T-helper 1 cell (primary cell): Measurements from ENCODE around the gene BRWD1.
A peak's percentile ranks its signal among the peaks of the same experiment; 100 is the strongest.
"Not testable (repeated sequence)": the region's sequence is repeated elsewhere in the genome, so short reads cannot be mapped to it uniquely, and the experiment has no call there.

Experiments used
- DNase-seq, 5 donors: peaks; one replicate each; pipeline ENCODE4 v3.0.0-alpha.2; 2012 to 2020

BRWD1 gene

DNA sequence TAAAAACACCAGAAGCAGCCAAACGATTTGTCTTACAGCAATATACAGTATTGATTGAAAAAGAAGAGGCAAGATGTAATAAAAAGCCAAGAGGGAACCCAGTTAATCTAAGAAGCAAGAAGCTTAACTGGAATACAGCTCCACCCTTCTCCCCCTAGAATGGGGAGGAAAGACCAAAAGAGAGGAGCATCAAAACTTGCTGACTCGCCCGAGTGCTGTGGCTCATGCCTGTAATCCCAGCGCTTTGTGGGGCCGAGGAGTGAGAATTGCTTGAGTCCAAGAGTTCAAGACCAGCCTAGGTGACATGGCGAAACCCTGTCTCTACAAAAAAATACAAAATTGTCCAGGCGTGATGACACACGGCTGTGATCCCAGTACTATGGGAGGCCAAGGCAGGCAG is 32.2 kb downstream of the BRWD1 start:
- DNase-seq: no peak

DNA sequence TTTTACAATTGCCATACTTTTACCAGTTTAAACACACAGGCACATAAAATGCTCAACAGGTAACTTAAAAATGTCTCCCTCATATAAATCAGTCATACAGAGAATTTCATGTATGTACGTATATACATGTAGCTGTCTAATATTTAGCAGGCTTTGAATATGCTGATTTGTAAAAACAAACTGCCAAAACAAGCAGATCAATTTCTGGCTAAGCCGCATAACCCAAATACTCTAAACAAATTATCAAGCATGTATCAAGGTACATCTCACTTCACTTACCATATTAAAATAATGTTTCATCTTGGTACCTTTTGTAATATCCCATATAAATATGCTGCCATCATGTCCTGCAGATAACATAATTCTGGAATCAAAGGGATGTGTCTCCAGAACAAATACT is 43.8 kb downstream of the BRWD1 start:
- no peak for DNase-seq

GRCh38 chr21:39265603-39266002 is 47.8 kb downstream of the BRWD1 start:
- no peak for DNase-seq

- DNase-seq: peak in 1 of 5 donors; percentile 8
Observed at GRCh38 chr21:39263372-39263771, 50.1 kb downstream of the BRWD1 start.

GRCh38 chr21:39258207-39258606 is 55.2 kb downstream of the BRWD1 start:
- no peak for DNase-seq

DNA sequence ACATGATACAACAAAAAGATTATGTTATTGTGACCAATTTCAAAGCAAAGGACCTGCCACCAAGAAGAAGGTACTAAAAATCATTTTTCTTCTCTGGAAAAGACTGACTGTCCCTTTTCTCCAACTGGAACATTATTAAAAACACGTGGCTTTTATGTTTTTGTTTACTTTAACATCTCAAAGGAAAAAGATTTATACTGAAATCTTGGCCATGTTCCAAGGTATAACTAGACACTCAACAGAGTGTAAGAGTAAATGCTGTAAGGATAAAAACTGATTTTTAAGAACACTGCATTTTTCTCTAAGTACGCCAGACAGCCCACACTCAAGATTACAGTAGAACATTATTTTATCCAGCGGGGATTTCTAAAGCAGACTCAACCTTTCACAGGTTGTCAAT is 62.1 kb downstream of the BRWD1 start:
- DNase-seq: no peak

DNA sequence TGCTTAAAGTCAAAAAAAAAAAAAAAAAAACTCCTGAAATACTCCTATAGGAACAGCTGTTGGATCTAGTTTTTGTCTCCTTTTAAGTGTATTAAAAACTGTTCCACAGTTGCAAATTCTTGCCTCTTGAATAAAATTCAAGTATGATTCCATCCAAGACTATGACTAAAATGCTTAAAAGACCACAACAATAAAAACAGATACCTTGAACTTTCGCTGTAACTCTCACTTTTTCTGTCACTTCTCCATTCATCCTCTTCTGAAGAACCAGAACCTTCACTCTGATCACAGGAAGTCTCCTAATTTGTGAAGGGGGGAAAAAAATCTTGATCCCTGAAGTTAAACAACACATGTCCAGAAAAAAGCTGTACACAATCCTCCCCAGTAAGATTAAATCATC is 75.2 kb downstream of the BRWD1 start:
- DNase-seq: no peak

DNA sequence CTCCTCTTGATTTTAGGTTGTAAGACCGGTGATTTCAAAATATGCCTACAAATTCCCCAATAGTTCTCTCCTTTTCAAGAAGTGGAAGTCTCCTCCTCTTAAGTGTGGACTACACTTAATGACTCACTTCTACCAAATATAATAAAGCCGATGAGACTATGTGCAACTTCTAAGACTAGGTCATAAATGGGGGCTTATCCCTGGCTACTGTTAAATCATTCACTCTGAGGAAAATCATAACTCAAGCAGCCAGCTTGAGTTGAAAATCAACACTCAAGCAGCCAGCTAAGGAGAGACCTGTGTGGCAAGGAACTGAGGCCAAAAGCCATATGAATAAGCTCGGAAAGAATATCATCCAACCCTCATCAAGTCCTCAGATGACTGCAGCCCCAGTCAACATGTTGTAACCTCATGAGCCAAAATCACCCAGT is 80.6 kb downstream of the BRWD1 start:
- no peak for DNase-seq

DNA sequence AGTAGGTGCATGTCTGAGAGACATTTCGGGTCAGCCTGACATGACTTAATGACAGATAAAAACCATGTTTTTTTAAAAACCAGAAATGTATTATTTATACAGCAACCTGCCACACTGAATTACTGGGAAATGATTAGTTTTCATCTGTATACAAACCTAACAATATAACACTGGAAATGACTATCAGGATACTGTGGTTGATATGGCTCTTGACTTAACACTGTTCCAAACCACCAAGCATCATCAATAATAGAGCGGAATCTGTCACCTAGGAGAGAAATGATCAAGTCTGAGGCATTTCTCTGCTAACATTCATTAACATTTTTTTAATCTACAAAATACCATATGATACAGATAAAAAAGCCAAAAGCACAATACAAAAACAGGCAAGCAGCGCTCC is 88.5 kb downstream of the BRWD1 start:
- no peak for DNase-seq

DNA sequence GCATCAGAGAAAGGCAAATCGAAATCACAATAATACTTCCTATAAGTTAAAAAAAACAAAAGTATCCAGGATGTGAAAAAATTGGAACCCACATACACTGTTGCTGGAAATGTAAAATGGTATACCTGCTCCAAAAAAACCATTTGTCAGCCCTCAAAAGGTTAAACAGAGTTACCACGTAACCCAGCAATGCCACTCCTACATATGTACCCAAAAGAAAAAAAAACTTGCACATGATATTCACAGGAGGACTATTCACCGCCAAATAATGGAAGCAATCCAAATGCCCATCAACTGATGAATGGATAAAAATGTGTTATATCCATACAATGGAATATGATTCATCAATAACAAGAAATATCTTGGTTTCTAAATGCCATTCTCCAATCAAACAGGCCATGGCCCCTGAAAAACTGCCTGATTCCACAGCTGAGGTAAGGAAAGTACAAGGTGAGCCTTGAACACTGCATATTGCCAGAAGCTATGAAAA is 91.4 kb downstream of the BRWD1 start:
- DNase-seq: no peak

- no peak for DNase-seq
Observed at GRCh38 chr21:39221282-39221996, 92.0 kb downstream of the BRWD1 start.

DNA sequence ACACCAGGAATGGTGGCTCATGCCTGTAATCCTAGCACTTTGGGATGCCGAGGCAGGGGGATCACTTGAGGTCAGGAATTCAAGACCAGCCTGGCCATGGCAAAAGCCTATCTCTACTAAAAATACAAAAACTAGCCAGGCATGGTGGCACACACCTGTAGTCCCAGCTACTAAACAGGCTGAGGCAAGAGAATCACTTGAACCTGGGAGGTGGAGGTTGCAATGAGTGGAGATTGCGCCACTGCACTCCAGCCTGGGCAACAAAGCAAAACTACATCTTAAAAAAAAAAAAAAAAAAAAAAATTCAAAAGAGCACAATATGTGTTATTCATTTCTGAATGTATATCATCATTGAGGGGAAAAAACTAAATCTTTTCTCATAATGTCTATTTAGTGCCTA is 92.6 kb downstream of the BRWD1 start:
- DNase-seq: not testable (repeated sequence)

DNA sequence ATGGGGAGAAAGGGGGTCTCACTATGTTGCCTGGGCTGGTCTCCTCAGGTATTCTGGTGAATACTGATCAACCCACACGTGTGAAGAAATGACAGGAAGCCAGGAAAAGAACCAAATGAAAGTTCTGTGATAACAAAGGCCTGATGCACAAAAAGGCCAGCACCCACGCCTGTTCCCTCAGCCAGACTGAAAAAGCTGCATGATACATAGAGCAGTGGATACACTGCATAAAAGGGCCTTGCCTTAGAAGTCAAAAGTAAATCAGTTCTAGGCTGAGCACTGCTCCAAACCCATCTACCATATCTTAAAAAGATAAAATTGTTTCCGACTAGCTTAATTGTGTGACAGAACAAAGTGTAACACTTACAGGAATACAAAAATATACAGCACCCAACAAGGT is 93.3 kb downstream of the BRWD1 start:
- no peak for DNase-seq

- DNase-seq: no peak
Observed at GRCh38 chr21:39218082-39218409, 95.4 kb downstream of the BRWD1 start.

GRCh38 chr21:39217356-39218081 is 95.9 kb downstream of the BRWD1 start:
- DNase-seq: no peak

GRCh38 chr21:39216290-39216689 is 97.1 kb downstream of the BRWD1 start:
- no peak for DNase-seq

GRCh38 chr21:39215078-39215477 is 98.4 kb downstream of the BRWD1 start:
- DNase-seq: no peak

DNA sequence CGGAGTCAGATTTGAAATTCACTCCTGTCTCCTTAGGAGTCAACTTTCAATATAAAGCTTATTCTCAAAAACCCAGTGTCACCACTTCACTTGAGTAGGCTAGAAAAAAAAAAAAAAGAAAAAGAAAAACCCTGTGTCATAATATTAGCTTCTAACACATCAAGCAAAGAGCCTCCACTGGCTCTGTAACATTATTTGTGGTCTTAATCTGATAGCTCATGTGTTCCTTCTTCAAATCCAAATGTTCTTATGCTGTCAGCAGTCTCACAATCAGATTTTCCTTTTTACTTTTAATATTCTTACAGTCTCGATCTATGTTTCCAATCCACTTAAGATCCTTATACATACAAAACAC is 104.1 kb downstream of the BRWD1 start:
- no peak for DNase-seq

DNA sequence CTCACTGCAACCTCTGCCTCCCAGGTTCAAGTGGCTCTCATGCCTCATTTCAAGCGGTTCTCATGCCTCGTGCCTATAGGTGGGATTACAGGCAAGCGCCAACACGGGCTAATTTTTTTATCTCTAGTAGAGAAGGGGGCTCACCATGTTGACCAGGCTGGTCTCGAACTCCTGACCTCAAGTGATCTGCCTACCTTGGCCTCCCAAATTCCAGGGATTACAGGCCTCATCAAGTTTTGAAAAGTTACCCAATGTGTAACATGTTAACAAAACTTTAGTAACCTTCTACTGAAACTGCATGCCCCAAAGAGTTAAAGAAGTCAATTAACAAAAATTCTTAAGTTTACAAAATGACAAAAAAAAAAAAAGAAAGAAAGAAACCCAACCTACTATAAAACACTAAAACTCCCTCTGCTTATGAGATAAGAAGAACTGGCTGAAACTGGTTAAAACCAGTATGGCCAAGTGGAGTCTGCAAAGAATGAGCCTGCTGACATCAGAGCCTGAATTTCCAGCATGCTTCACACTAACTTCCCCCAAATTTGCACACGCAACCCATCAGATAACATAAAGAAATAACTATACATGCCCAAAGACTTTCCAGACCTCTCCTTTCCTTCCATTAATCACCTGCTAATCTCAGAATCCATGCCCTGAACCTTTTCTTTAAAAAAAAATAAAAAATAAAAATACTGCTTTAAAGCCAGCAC is 104.7 kb downstream of the BRWD1 start:
- no peak for DNase-seq

- DNase-seq: no peak
Observed at GRCh38 chr21:39204134-39204533, 109.3 kb downstream of the BRWD1 start.

- no peak for DNase-seq
Observed at GRCh38 chr21:39198800-39199199, 114.6 kb downstream of the BRWD1 start.

DNA sequence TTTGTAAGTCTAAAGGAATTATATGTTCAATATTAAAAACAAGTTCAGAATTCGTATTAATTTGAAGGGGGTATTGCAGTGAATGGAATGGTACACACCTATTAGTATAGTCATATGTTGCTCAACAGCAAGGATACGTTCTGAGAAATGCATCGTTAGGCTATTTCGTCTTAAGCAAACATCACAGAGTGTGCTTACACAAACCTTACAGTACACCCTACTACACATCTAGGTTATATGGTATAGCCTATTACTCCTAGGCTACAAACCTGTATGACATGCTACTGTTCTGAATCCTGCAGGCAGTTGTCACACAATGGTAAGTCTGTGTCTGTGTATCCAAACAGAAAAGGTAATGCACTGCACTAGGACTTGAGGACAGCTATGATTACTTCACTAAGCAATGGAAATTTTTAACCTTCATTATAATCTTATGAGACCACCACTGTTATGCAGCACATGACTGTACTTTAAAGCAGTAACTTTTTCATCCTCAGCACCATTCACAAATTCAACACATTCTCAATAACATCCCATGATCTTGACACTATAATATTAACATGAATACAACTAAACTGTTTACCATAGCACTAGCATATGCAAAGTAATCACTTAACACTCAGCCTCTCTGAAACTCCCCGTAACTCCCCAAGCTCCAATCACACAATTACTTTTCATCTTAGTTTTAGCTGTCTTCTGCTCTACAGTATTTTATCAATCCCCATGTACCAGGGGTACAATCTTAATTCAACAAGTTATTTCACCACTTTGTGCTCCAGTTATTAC is 115.8 kb downstream of the BRWD1 start:
- no peak for DNase-seq

DNA sequence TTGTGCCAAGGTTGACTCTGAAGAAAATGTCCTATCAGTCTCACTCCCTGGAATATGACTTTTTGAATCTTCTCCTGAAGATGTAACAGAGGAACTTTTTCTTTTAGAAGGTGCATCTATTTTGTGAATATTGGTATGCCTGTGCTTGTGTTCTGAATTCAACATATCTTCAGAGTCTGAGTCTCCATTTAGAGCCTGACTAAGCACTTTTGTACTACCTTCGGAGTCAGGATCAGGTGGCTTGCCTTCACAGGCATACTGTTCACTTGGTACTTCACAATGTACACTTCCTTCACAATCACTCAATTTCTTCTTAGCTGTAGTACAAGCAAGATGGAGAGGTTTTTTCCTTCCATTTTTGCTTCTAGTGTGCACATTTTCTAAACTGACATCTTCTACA is 116.6 kb downstream of the BRWD1 start:
- DNase-seq: no peak
